Testis (tissue), 3 donors: ENCODE data around the gene RNF227. TPM values are rescaled to one million over a fixed set of nuclear protein-coding genes. Genes with fewer than 3 reads are reported as not detected.
"Not testable (repeated sequence)": the region's sequence is repeated elsewhere in the genome, so short reads cannot be mapped to it uniquely, and the experiment has no call there.

ENCODE experiments used
- DNase-seq: peaks from one replicate; pipeline ENCODE4 v3.0.0-alpha.2; 2019
- H3K27ac ChIP-seq, 2 donors: fragments of 200-600 bp; sonication (generic); one replicate each; pipeline ENCODE4 v1.5.1; 2019
- H3K27me3 ChIP-seq: fragments of 200-600 bp; sonication (generic); one replicate; pipeline ENCODE4 v1.5.1; 2019
- H3K36me3 ChIP-seq: fragments of 200-600 bp; sonication (generic); one replicate; pipeline ENCODE4 v1.5.1; 2017; ENCODE audit warnings: low read depth; ENCODE audit errors: missing control alignments
- H3K4me1 ChIP-seq: fragments of 200-600 bp; sonication (generic); one replicate; pipeline ENCODE4 v1.5.1; 2019
- H3K4me3 ChIP-seq, 2 donors: fragments of 200-600 bp; sonication (generic); one replicate each; pipeline ENCODE4 v1.5.1; 2017 to 2019
- H3K9me3 ChIP-seq: fragments of 200-600 bp; sonication (generic); one replicate; pipeline ENCODE4 v1.5.1; 2017
- CTCF ChIP-seq, 3 experiments: fragments of 450-650 bp in 2 of 3; fragments of 200-600 bp in 1 of 3; sonication (generic) in 1 of 3; IDR thresholded peaks; one replicate each; pipeline ENCODE4 v1.5.1; 2016 to 2019; ENCODE audit warnings: antibody characterized with exemption in 3 of 3, mild to moderate bottlenecking in 2 of 3, moderate library complexity in 1 of 3
- POLR2A ChIP-seq: fragments of 450-650 bp; IDR thresholded peaks from one replicate; pipeline ENCODE4 v1.6.1; 2017; ENCODE audit warnings: antibody characterized with exemption, mild to moderate bottlenecking, moderate library complexity
- WGBS, 2 donors: methylation state at CpG; one replicate each; pipeline ENCODE4 v1.1.5; 2018; 5-methylcytosine and 5-hydroxymethylcytosine counted together
- intact Hi-C: fragments of 100-400 bp; cut with DNase I; formaldehyde crosslinking; loops from one replicate; pipeline ENCODE4 v1.15.1; 2023; ENCODE audit warnings: low total_unique reads
- polyA plus RNA-seq: library from polyadenylated mRNA; stranded (reverse); fragments of 350-450 nt; fragmentation: Illumina TruSeq; extraction: RNeasy Lipid Tissue Mini Kit (QIAGEN cat#74804); gene quantifications from one replicate; pipeline ENCODE4 v1.2.3, GENCODE V29; 2014; ENCODE audit warnings: low read depth, low replicate concordance; ENCODE audit not compliant: insufficient read depth
- small RNA-seq, 2 donors: library from RNA; depleted of rRNA; stranded (forward); fragments of <200 nt; gene quantifications; one replicate each; pipeline ENCODE3, GENCODE V24; 2016
- total RNA-seq, 2 donors: library from RNA; depleted of rRNA; stranded (reverse); fragments of >200 nt; gene quantifications; one replicate each; pipeline ENCODE4 v1.2.3, GENCODE V29; 2016

The RNF227 gene
- total and polyA plus RNA-seq, 3 donors from 2014 or later, result 6.5 to 27.9 (median 16.2) TPM

GRCh38 chr17:7875804-7876370 is 40.2 kb downstream of the RNF227 start:
- no peaks in the 10 kb centered on the region for H3K27me3 ChIP-seq
- H3K36me3 ChIP-seq, result no peaks in the 10 kb centered on the region
- no peaks in the 10 kb centered on the region for H3K4me1 ChIP-seq
- TF ChIP-seq CTCF (IDR thresholded peaks at IDR 0.05) (no peak), POLR2A (no peak)
- DNase-seq, result no peak
- no peaks in the 10 kb centered on the region for H3K9me3 ChIP-seq
- intact Hi-C loops, result no loop called here
- WGBS, 2 donors, result 84 to 92% methylated on average over 2 of the region's 2 CpGs
- no peak overlapping the region for H3K27ac ChIP-seq
- H3K4me3 ChIP-seq, result no peak overlapping the region

- Histone ChIP-seq H3K4me3 (no peak overlapping the region), H3K27me3 (no peaks in the 10 kb centered on the region), H3K27ac (no peak overlapping the region), H3K9me3 (no peaks in the 10 kb centered on the region), H3K4me1 (no peaks in the 10 kb centered on the region), H3K36me3 (no peaks in the 10 kb centered on the region)
- 48 to 58% methylated on average over 4 of the region's 4 CpGs for WGBS, 2 donors
- TF ChIP-seq POLR2A (no peak), CTCF (IDR thresholded peaks at IDR 0.05) (no peak)
- intact Hi-C loops, result no loop called here
- no peak for DNase-seq
These were observed 43.0 kb downstream of the RNF227 start for GRCh38 chr17:7873051-7873450.

- TF ChIP-seq POLR2A (no peak), CTCF (IDR thresholded peaks at IDR 0.05) (no peak)
- whole genome bisulfite sequencing, 2 donors, result 84 to 87% methylated on average over 5 of the region's 5 CpGs
- intact Hi-C loops, result no loop called here
These were observed 48.2 kb downstream of the RNF227 start for GRCh38 chr17:7867881-7868329.

GRCh38 chr17:7864995-7865650 is 51.0 kb downstream of the RNF227 start:
- no peak overlapping the region for H3K27ac ChIP-seq
- H3K9me3 ChIP-seq, result no peaks in the 10 kb centered on the region
- intact Hi-C loops, result no loop called here
- DNase-seq, result no peak
- H3K27me3 ChIP-seq, result no peaks in the 10 kb centered on the region
- TF ChIP-seq POLR2A (no peak), CTCF (IDR thresholded peaks at IDR 0.05) (no peak)
- no peaks in the 10 kb centered on the region for H3K36me3 ChIP-seq
- no peaks in the 10 kb centered on the region for H3K4me1 ChIP-seq
- H3K4me3 ChIP-seq, result no peak overlapping the region
- WGBS, 2 donors, result 93 to 94% methylated on average over 5 of the region's 5 CpGs

More at GRCh38 chr17:7867881-7868329, 48.2 kb downstream of the RNF227 start:
- DNase-seq, result no peak
- Histone ChIP-seq H3K9me3 (no peaks in the 10 kb centered on the region), H3K36me3 (no peaks in the 10 kb centered on the region), H3K27me3 (no peaks in the 10 kb centered on the region), H3K27ac (no peak overlapping the region), H3K4me1 (no peaks in the 10 kb centered on the region), H3K4me3 (no peak overlapping the region)

GRCh38 chr17:7864384-7864783 is 51.7 kb downstream of the RNF227 start:
- H3K9me3 ChIP-seq, intact Hi-C loops, H3K4me1 ChIP-seq, H3K27ac ChIP-seq, DNase-seq, H3K36me3 ChIP-seq, H3K27me3 ChIP-seq, H3K4me3 ChIP-seq: not testable (repeated sequence)
- WGBS, 2 donors, result 85 to 88% methylated on average over 5 of the region's 5 CpGs

Small RNAs within 50 kb of the gene (small RNA-seq; reads per million reads assigned to genes)
- gene SCARNA21, result 28.0 to 45.2 reads per million in 2 donors

Other genes with a start within 250 kb of the RNF227 start
- gene TP53, start 228.8 kb downstream of the RNF227 start, total RNA-seq, result 10 to 100 TPM; 45.0 to 47.1 TPM
- 32.1 TPM for gene TP53, start 228.8 kb downstream of the RNF227 start, polyA plus RNA-seq
- gene WRAP53, start 227.8 kb downstream of the RNF227 start, total RNA-seq, result 10 to 100 TPM; 10.5 to 11.3 TPM
- 12.0 TPM for gene WRAP53, start 227.8 kb downstream of the RNF227 start, polyA plus RNA-seq
- gene EFNB3, start 211.1 kb downstream of the RNF227 start, total RNA-seq, result 1 to 10 TPM in 1 of 2 donors, under 1 TPM in 1; 0.93 to 2.0 TPM
- gene EFNB3, start 211.1 kb downstream of the RNF227 start, polyA plus RNA-seq, result 3.5 TPM
- 10 to 100 TPM; 11.7 to 22.7 TPM for gene DNAH2, start 198.5 kb downstream of the RNF227 start, total RNA-seq
- gene DNAH2, start 198.5 kb downstream of the RNF227 start, polyA plus RNA-seq, result 24.9 TPM
- gene KDM6B, start 82.1 kb downstream of the RNF227 start, total RNA-seq, result 10 to 100 TPM; 38.0 to 41.8 TPM
- 27.8 TPM for gene KDM6B, start 82.1 kb downstream of the RNF227 start, polyA plus RNA-seq
- 1 to 10 TPM; 4.6 to 7.4 TPM for gene TMEM88, start 61.2 kb downstream of the RNF227 start, total RNA-seq
- 6.8 TPM for gene TMEM88, start 61.2 kb downstream of the RNF227 start, polyA plus RNA-seq
- gene NAA38, start 58.7 kb downstream of the RNF227 start, total RNA-seq, result 10 to 100 TPM; 72.3 to 83.1 TPM
- gene NAA38, start 58.7 kb downstream of the RNF227 start, polyA plus RNA-seq, result 102 TPM
- 10 to 100 TPM in 1 of 2 donors, 1 to 10 TPM in 1; 9.9 to 10.1 TPM for gene CYB5D1, start 58.3 kb downstream of the RNF227 start, total RNA-seq
- gene CYB5D1, start 58.3 kb downstream of the RNF227 start, polyA plus RNA-seq, result 12.8 TPM
- 100 to 1,000 TPM; 111 to 123 TPM for gene CHD3, start 27.5 kb downstream of the RNF227 start, total RNA-seq
- gene CHD3, start 27.5 kb downstream of the RNF227 start, polyA plus RNA-seq, result 62.3 TPM
- 1 to 10 TPM; 4.3 to 5.2 TPM for gene KCNAB3, start 13.6 kb upstream of the RNF227 start, total RNA-seq
- 3.3 TPM for gene KCNAB3, start 13.6 kb upstream of the RNF227 start, polyA plus RNA-seq
- gene TRAPPC1, start 15.7 kb upstream of the RNF227 start, total RNA-seq, result 10 to 100 TPM; 76.1 to 96.1 TPM
- 115 TPM for gene TRAPPC1, start 15.7 kb upstream of the RNF227 start, polyA plus RNA-seq
- gene CNTROB, start 15.9 kb upstream of the RNF227 start, total RNA-seq, result 100 to 1,000 TPM in 1 of 2 donors, 10 to 100 TPM in 1; 79.2 to 111 TPM
- gene CNTROB, start 15.9 kb upstream of the RNF227 start, polyA plus RNA-seq, result 153 TPM
- 1 to 10 TPM; 1.3 to 1.7 TPM for gene GUCY2D, start 86.3 kb upstream of the RNF227 start, total RNA-seq
- 2.4 TPM for gene GUCY2D, start 86.3 kb upstream of the RNF227 start, polyA plus RNA-seq
- gene ALOX15B, start 122.8 kb upstream of the RNF227 start, total RNA-seq, result 1 to 10 TPM in 1 of 2 donors, under 1 TPM in 1; 0.79 to 2.2 TPM
- gene ALOX15B, start 122.8 kb upstream of the RNF227 start, polyA plus RNA-seq, result 1.8 TPM
- under 1 TPM; 0.87 to 0.99 TPM for gene ALOX12B, start 171.4 kb upstream of the RNF227 start, total RNA-seq
- gene ALOX12B, start 171.4 kb upstream of the RNF227 start, polyA plus RNA-seq, result 1.1 TPM
- 1 to 10 TPM; 2.2 to 4.3 TPM for gene ALOXE3, start 202.2 kb upstream of the RNF227 start, total RNA-seq
- 2.7 TPM for gene ALOXE3, start 202.2 kb upstream of the RNF227 start, polyA plus RNA-seq
- under 1 TPM in 1 of 2 donors, not detected in 1; 0.31 TPM for gene HES7, start 207.8 kb upstream of the RNF227 start, total RNA-seq
- gene HES7, start 207.8 kb upstream of the RNF227 start, polyA plus RNA-seq, result 0.25 TPM
- gene PER1, start 236.1 kb upstream of the RNF227 start, total RNA-seq, result 100 to 1,000 TPM in 1 of 2 donors, 10 to 100 TPM in 1; 96.0 to 119 TPM
- 55.1 TPM for gene PER1, start 236.1 kb upstream of the RNF227 start, polyA plus RNA-seq
- gene VAMP2, start 246.7 kb upstream of the RNF227 start, total RNA-seq, result 10 to 100 TPM; 66.3 to 76.5 TPM
- 116 TPM for gene VAMP2, start 246.7 kb upstream of the RNF227 start, polyA plus RNA-seq